Nephron (organoid): Measurements from ENCODE around the gene DIP2C.

ENCODE experiments used
- H3K27ac Mint-ChIP-seq, 3 experiments: 2 replicates each; pipeline ENCODE4 v1.8.0; 2020; ENCODE audit warnings: mixed read lengths in 3 of 3, mild to moderate bottlenecking in 2 of 3, moderate library complexity in 1 of 3
- H3K27me3 Mint-ChIP-seq: 2 replicates; pipeline ENCODE4 v1.8.0; 2021; ENCODE audit warnings: low read depth, mild to moderate bottlenecking, moderate library complexity, mixed read lengths
- H3K36me3 Mint-ChIP-seq: 2 replicates; pipeline ENCODE4 v1.8.0; 2020; ENCODE audit warnings: low read depth, mixed read lengths
- H3K4me1 Mint-ChIP-seq: 2 replicates; pipeline ENCODE4 v1.8.0; 2020; ENCODE audit warnings: mixed read lengths
- H3K4me3 Mint-ChIP-seq, 3 experiments: 2 replicates each; pipeline ENCODE4 v1.8.0; 2020; ENCODE audit warnings: mild to moderate bottlenecking in 3 of 3, mixed read lengths in 3 of 3, moderate library complexity in 2 of 3
- H3K9me3 Mint-ChIP-seq: 2 replicates; pipeline ENCODE4 v1.8.0; 2020; ENCODE audit warnings: mixed read lengths
- TF ChIP-seq, protein P1 (sequence below), 3 experiments: fragments of 200-600 bp; sonication (generic); IDR thresholded peaks; one replicate each; pipeline ENCODE4 v1.5.0; 2021; ENCODE audit warnings: antibody characterized with exemption in 3 of 3; ENCODE audit not compliant: unreplicated experiment in 3 of 3

The DIP2C gene

DNA sequence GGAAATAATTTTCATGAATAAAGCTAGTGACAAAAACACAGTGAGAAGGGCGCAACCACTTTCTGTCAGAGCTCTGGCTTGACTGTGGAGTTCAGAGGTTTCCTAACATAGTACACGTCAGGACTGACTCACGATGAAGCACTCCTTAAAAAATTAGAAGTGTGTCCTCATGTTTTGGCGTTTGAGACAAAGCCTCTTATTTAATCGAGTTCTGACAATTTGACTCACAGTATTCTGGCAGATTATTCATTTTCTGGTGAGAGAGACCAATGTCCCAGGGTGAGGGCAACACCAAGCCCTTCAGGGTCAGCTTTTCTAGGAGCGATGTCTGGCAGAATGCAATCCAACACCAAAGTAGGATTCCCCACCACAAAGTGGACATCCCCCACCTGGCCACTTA lies 108.7 kb downstream of the DIP2C start:
- Mint-ChIP-seq H3K27ac (peak overlapping the region in 1 of 3 experiments; percentile 5), H3K27me3 (no peaks in the 10 kb centered on the region), H3K36me3 (no peaks in the 10 kb centered on the region), H3K9me3 (no peaks in the 10 kb centered on the region), H3K4me1 (peaks cover 53% of the 10 kb centered on the region), H3K4me3 (no peak overlapping the region)
- TF ChIP-seq, protein P1, sequence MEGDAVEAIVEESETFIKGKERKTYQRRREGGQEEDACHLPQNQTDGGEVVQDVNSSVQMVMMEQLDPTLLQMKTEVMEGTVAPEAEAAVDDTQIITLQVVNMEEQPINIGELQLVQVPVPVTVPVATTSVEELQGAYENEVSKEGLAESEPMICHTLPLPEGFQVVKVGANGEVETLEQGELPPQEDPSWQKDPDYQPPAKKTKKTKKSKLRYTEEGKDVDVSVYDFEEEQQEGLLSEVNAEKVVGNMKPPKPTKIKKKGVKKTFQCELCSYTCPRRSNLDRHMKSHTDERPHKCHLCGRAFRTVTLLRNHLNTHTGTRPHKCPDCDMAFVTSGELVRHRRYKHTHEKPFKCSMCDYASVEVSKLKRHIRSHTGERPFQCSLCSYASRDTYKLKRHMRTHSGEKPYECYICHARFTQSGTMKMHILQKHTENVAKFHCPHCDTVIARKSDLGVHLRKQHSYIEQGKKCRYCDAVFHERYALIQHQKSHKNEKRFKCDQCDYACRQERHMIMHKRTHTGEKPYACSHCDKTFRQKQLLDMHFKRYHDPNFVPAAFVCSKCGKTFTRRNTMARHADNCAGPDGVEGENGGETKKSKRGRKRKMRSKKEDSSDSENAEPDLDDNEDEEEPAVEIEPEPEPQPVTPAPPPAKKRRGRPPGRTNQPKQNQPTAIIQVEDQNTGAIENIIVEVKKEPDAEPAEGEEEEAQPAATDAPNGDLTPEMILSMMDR (IDR thresholded peaks at IDR 0.05; ENCODE audit: unreplicated experiment in 3 of 3), result no peak

GRCh38 chr10:576130-576465 lies 113.4 kb downstream of the DIP2C start:
- H3K4me1 Mint-ChIP-seq, result peaks cover 44% of the 10 kb centered on the region
- H3K4me3 Mint-ChIP-seq, result no peak overlapping the region
- no peaks in the 10 kb centered on the region for H3K36me3 Mint-ChIP-seq
- no peaks in the 10 kb centered on the region for H3K9me3 Mint-ChIP-seq
- no peaks in the 10 kb centered on the region for H3K27me3 Mint-ChIP-seq
- TF ChIP-seq, protein P1 (IDR thresholded peaks at IDR 0.05; ENCODE audit: unreplicated experiment in 3 of 3), result no peak
- H3K27ac Mint-ChIP-seq, result peak overlapping the region in 2 of 3 experiments; percentile 32 to 37

DNA sequence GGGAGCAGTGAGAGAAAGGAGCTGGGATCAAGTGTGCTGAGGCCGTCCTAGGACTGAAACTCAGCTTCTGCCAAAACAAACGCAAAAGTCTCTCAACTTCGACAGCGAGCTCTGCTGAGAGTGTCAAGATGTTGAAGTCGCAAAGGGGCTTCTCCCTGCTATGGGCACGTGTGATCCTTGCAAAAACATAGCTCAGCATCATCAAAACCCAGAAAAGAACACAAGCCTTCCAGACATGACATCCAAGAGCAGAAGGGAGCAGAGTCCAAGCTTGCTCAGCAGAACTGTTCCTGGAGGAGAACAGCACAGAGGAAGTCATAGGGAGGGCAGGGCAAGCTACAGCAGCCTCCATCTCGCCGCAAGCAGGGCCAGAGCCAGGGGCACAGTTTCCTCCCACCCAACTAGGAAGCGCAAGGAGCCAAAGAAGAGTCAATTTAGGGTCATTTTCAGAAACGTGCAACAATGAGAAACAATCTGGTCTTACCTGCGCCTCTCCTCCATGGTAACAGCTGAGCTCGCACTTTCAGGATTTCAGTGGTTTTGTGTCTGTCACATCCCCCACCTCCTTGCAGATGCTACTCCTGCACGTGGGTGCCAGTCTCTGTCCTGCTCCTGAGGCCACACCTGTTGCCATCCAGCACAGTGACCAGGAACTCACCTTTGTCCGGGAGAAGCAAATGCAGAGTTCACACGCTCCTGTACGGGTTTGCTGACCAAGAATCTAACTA lies 113.9 kb downstream of the DIP2C start:
- peaks cover 42% of the 10 kb centered on the region for H3K4me1 Mint-ChIP-seq
- H3K27ac Mint-ChIP-seq, result peak overlapping the region; percentile 30 to 37 (median 32)
- H3K4me3 Mint-ChIP-seq, result peak overlapping the region in 1 of 3 experiments; percentile 26
- no peaks in the 10 kb centered on the region for H3K27me3 Mint-ChIP-seq
- TF ChIP-seq, protein P1 (IDR thresholded peaks at IDR 0.05; ENCODE audit: unreplicated experiment in 3 of 3), result no peak
- H3K9me3 Mint-ChIP-seq, result peaks cover under 1% of the 10 kb centered on the region
- H3K36me3 Mint-ChIP-seq, result peaks cover 1% of the 10 kb centered on the region

GRCh38 chr10:572696-573095 lies 116.8 kb downstream of the DIP2C start:
- Mint-ChIP-seq H3K4me3 (no peak overlapping the region), H3K9me3 (peaks cover 7% of the 10 kb centered on the region), H3K4me1 (peaks cover 49% of the 10 kb centered on the region), H3K27me3 (no peaks in the 10 kb centered on the region), H3K36me3 (peaks cover 4% of the 10 kb centered on the region), H3K27ac (no peak overlapping the region)
- TF ChIP-seq, protein P1 (IDR thresholded peaks at IDR 0.05; ENCODE audit: unreplicated experiment in 3 of 3), result no peak

DNA sequence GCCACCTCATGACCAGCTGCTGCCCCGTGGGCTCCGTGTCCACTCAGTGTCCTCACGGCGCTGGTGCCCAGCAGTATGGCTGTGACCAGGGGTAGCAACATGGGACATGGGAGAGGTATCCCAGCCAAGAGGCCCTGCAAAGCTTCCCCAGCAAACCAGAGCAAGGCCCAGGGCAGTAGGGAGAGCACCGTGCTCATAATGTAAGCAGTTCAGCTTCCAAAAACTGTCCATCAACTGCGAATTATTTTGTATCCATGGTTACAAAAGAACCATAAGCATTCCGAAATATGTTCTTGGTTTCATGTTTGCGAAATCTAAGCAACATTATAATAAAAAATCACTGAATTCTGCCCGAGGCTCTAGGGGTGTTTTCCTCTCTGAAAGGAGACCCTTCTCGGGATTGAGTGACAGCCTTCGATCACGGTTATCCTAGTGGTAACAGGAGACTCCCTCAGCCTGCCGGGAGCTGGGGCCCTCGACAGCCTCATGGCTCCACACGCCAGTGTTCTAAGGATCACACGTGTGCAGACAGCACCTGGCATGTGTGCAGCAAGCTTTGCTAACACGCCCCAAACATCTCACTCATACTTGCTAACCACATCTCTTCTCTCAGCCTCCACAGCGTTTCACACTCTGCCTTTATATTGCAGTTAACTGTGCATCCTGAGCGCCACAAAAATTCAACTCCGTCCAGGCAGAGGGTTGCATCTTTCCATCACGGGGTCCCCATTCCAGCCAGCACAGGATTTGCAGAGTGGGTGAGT lies 117.6 kb downstream of the DIP2C start:
- H3K4me1 Mint-ChIP-seq, result peaks cover 52% of the 10 kb centered on the region
- H3K36me3 Mint-ChIP-seq, result peaks cover 4% of the 10 kb centered on the region
- H3K27ac Mint-ChIP-seq, result peak overlapping the region in 1 of 3 experiments; percentile 82
- no peak overlapping the region for H3K4me3 Mint-ChIP-seq
- TF ChIP-seq, protein P1 (IDR thresholded peaks at IDR 0.05; ENCODE audit: unreplicated experiment in 3 of 3), result no peak
- H3K27me3 Mint-ChIP-seq, result no peaks in the 10 kb centered on the region
- H3K9me3 Mint-ChIP-seq, result peaks cover 7% of the 10 kb centered on the region
